Measurements from ENCODE around the gene NXPH4. TPM values are rescaled to one million over a fixed set of nuclear protein-coding genes. Genes with fewer than 3 reads are reported as not detected.

Gene NXPH4
- total RNA-seq, 6 experiments from 2014 or later = 0.87 to 1.5 (median 1.2) TPM; not detected in 3

DNA sequence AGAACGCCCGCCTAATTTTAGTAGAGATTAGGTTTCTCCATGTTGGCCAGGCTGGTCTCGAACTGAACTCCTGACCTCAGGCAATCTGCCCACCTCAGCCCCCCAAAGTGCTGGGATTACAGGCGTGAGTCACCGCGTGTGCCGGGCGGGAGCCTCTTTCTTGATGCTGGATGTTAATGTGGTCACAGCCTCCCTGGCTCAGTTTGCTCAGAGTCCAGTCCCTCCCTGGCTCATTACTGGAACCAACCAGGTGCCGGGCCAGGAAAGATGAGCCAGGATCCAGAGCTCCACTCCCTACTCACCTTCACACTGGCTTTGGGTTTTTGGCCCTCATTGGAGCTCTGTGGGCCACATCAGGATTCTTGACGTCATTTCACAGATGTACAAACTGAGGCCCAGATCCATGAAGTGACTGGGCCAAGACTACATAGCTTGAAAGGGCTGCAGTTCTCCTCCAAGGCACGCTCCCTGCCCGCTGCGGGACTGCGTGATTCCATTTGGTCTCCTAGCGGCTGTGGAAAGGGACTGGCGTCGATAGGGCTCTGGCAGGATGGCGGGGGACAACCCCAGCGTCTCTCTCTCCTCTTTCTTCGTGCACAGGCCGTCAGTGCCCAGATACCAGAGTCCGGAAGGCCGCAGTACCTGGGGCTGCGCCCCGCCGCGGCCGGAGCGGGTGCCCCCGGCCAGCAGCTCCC is 7.8 kb downstream of the NXPH4 start:
- no peak overlapping the region for H3K4me3 ChIP-seq
- H3K27me3 ChIP-seq = peaks cover 0 to 18% of the 10 kb centered on the region in 2 donors
- no peaks in the 10 kb centered on the region for H3K36me3 ChIP-seq
- H3K9me3 ChIP-seq = no peaks in the 10 kb centered on the region
- peaks cover 0 to 10% (median 4%) of the 10 kb centered on the region in 4 donors for H3K4me1 ChIP-seq
- 38% methylated on average over 8 of the region's 30 CpGs for WGBS (ENCODE audit: insufficient coverage, low coverage, low lambda C conversion rate, missing lambda C conversion rate)
- TF ChIP-seq POLR2A (IDR thresholded peaks at IDR 0.05) = no peak
- TF ChIP-seq, protein P1, sequence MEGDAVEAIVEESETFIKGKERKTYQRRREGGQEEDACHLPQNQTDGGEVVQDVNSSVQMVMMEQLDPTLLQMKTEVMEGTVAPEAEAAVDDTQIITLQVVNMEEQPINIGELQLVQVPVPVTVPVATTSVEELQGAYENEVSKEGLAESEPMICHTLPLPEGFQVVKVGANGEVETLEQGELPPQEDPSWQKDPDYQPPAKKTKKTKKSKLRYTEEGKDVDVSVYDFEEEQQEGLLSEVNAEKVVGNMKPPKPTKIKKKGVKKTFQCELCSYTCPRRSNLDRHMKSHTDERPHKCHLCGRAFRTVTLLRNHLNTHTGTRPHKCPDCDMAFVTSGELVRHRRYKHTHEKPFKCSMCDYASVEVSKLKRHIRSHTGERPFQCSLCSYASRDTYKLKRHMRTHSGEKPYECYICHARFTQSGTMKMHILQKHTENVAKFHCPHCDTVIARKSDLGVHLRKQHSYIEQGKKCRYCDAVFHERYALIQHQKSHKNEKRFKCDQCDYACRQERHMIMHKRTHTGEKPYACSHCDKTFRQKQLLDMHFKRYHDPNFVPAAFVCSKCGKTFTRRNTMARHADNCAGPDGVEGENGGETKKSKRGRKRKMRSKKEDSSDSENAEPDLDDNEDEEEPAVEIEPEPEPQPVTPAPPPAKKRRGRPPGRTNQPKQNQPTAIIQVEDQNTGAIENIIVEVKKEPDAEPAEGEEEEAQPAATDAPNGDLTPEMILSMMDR (IDR thresholded peaks at IDR 0.05) = no peak
- DNase-seq (no peak), ATAC-seq (peak in 1 of 4 donors; percentile 3)
- intact Hi-C loops (cut with DNase I) = no loop called here
- no peak overlapping the region for H3K27ac ChIP-seq

- intact Hi-C loops (cut with DNase I) = no loop called here
- 0% methylated on average over 2 of the region's 61 CpGs for WGBS (ENCODE audit: insufficient coverage, low coverage, low lambda C conversion rate, missing lambda C conversion rate)
- Histone ChIP-seq H3K27ac (no peak overlapping the region), H3K9me3 (no peaks in the 10 kb centered on the region), H3K27me3 (peaks cover 0 to 18% of the 10 kb centered on the region in 2 donors), H3K4me3 (no peak overlapping the region), H3K36me3 (no peaks in the 10 kb centered on the region), H3K4me1 (peaks cover 0 to 10% (median 4%) of the 10 kb centered on the region in 4 donors)
- TF ChIP-seq, protein P1 (IDR thresholded peaks at IDR 0.05) = peak; percentile 80 to 93 (median 86)
- no peak for TF ChIP-seq POLR2A (IDR thresholded peaks at IDR 0.05)
- DNase-seq (peak; percentile 75 to 79 (median 77)), ATAC-seq (peak; percentile 67 to 80 (median 75))
Measured at GRCh38 chr12:57224973-57225679, 8.5 kb downstream of the NXPH4 start.

DNA sequence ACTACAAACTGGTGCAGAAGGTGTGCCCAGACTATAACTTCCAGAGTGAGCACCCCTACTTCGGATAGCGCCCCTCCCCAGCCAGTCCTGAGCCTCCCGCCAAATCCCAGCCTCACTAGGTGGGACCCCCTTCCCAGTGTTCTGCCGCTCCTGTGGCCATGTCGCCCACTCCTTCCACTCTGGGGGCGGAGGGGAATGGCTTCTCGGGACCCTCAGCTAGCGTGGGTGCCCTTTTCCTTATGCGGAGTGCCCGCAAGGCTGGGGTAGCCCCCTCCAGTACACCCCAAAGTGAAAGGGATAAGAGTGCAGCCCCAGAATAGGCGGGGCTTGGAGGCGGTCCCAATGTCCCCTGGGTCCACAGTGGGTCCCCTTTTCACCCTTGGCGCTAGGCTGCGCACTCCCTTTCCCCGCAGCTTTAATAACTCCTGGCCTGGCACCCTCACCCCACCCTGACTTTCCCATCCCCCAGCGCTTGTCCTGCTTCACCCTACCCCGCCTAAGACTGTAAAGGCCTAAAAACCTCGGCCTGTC is 9.2 kb downstream of the NXPH4 start:
- H3K36me3 ChIP-seq = no peaks in the 10 kb centered on the region
- intact Hi-C loops (cut with DNase I) = no loop called here
- 60% methylated on average over 1 of the region's 18 CpGs for whole genome bisulfite sequencing (ENCODE audit: insufficient coverage, low coverage, low lambda C conversion rate, missing lambda C conversion rate)
- DNase-seq (no peak), ATAC-seq (no peak)
- H3K4me3 ChIP-seq = no peak overlapping the region
- H3K27ac ChIP-seq = no peak overlapping the region
- TF ChIP-seq POLR2A (IDR thresholded peaks at IDR 0.05) = no peak
- TF ChIP-seq, protein P1 (IDR thresholded peaks at IDR 0.05) = no peak
- no peaks in the 10 kb centered on the region for H3K9me3 ChIP-seq
- H3K4me1 ChIP-seq = peaks cover 0 to 12% (median 5%) of the 10 kb centered on the region in 4 donors
- peaks cover 0 to 18% of the 10 kb centered on the region in 2 donors for H3K27me3 ChIP-seq

DNA sequence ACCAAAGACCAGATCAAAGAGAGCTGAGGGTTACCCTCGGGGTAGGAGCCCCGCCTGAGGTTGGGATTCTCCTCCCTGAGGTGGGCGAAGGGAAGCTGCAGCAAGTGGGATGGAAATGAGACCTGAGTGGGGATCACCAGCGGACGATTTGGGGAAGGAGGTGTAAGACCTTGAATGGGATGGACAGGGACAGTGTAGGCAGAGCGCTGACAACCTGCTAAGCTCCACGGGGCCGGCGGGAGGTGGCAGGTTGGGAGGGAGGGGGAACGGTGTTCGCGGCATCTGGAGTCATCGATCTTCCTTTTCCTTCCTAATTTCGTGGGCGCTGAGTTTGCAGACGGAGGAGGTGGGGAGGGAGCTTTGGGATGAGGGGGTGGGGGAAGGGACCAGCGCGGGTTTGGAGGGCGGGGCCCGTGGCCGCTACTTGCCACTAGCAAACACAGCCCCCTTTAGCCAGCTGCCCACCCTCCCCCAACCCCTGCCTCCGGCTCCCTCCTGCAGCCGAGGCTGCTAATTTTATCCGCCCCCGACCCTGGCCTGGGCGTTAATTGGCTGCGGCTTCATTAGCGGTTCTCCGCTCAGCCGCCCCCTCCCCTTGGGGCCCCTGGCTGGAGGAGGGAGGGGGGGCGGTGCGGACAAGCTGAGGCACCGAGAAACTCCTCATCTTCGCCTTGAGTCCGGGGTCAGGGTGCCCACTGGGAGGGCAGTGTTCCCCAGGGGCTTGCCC is 10.2 kb downstream of the NXPH4 start:
- H3K27me3 ChIP-seq = peaks cover 0 to 18% of the 10 kb centered on the region in 2 donors
- H3K4me1 ChIP-seq = peaks cover 0 to 20% (median 7%) of the 10 kb centered on the region in 4 donors

More for the DNA sequence above, 10.2 kb downstream of the NXPH4 start:
- Histone ChIP-seq H3K9me3 (no peaks in the 10 kb centered on the region), H3K4me3 (no peak overlapping the region), H3K27ac (no peak overlapping the region), H3K36me3 (peaks cover 0 to under 1% (median 0%) of the 10 kb centered on the region in 4 donors)
- ATAC-seq = no peak
- TF ChIP-seq, protein P1 (IDR thresholded peaks at IDR 0.05) = no peak
- no peak for TF ChIP-seq POLR2A (IDR thresholded peaks at IDR 0.05)
- no peak for DNase-seq
- intact Hi-C loops (cut with DNase I) = no loop called here
- 15% methylated on average over 28 of the region's 35 CpGs for WGBS (ENCODE audit: insufficient coverage, low coverage, low lambda C conversion rate, missing lambda C conversion rate)

Data from right lobe of liver (tissue), 6 donors.